ENCODE measurements around the gene AGFG2.
"Not testable (repeated sequence)": the region's sequence is repeated elsewhere in the genome, so short reads cannot be mapped to it uniquely, and the experiment has no call there.

AGFG2 gene

DNA sequence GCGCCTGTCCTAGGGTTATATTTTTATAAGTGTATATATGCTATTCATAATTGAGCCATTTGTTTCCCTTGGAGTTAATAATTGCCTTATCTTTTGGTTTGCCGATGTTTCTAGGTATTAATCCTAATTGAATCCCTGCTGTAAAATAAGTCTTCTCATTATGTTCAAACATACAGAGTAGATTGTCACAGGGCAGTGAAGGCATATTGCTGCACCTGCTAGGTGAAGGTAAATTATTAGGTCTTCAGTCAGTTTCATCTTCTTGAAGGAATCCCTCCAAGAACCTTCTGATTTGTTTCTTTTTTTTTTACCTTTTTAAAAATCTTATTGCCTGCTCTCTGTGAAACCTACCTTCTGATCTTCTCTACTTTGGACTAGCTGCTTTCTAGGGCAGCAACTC lies 17.9 kb upstream of the AGFG2 start:
- no peak for DNase-seq

DNA sequence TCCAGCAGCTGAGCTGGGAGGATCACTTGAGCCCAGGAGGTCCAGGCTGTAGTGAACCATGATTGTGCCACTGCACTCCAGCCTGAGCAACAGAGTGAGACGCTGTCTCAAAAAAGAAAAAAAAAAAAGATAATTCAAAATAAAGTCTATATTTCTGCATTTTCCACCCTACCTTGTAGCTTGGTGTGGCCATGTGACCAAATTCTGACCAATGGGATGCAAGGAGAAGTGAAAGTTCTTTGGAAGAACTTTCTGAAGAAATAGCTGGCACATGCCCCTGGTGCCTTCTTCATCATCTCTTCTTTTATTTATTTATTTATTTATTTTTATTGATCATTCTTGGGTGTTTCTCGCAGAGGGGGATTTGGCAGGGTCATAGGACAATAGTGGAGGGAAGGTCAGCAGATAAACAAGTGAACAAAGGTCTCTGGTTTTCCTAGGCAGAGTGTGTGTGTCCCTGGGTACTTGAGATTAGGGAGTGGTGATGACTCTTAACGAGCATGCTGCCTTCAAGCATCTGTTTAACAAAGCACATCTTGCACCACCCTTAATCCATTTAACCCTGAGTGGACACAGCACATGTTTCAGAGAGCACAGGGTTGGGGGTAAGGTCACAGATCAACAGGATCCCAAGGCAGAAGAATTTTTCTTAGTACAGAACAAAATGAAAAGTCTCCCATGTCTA lies 17.0 kb upstream of the AGFG2 start:
- not testable (repeated sequence) for DNase-seq

DNA sequence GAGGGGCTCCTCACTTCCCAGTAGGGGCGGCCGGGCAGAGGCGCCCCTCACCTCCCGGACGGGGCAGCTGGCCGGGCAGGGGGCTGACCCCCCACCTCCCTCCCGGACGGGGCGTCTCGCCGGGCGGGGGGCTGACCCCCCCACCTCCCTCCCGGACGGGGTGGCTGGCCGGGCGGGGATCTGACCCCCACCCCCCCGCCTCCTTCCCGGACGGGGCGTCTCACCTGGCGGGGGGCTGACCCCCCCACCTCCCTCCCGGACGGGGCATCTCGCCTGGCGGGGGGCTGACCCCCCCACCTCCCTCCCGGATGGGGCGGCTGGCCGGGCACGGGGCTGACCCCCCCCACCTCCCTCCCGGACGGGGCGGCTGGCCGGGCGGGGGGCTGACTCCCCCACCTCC lies 15.8 kb upstream of the AGFG2 start:
- not testable (repeated sequence) for DNase-seq

DNA sequence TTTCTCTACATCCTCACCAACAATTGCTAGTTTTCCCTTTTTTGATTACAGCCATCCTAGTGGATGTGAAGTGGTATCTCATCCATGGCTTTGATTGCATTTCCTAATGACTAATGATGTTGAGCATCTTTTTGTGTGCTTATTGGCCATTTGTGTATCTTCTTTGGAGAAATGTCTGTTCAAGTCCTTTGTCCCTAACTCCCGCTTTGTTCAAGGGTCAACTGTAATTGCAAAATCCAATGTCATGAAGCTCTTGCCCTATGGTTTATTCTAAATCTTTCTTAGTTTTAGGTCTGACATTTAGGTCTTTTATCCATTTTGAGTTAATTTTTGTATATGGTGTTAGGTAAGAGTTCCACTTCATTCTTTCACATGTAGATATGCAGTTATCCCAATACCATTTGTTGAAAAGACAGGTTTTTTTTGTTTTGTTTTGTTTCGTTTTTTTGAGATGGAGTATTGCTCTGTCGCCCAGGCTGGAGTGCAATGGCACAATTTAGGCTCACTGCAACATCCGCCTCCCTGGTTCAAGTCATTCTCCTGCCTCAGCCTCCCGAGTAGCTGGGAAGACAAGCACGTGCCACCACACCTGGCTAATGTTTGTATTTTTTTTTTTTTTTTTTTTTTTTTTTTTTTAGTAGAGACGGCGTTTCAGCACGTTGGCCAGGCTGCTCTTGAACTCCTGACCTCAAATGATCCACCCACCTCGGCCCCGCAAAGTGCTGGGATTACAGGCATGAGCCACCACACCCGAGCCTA lies 10.7 kb upstream of the AGFG2 start:
- not testable (repeated sequence) for DNase-seq

DNA sequence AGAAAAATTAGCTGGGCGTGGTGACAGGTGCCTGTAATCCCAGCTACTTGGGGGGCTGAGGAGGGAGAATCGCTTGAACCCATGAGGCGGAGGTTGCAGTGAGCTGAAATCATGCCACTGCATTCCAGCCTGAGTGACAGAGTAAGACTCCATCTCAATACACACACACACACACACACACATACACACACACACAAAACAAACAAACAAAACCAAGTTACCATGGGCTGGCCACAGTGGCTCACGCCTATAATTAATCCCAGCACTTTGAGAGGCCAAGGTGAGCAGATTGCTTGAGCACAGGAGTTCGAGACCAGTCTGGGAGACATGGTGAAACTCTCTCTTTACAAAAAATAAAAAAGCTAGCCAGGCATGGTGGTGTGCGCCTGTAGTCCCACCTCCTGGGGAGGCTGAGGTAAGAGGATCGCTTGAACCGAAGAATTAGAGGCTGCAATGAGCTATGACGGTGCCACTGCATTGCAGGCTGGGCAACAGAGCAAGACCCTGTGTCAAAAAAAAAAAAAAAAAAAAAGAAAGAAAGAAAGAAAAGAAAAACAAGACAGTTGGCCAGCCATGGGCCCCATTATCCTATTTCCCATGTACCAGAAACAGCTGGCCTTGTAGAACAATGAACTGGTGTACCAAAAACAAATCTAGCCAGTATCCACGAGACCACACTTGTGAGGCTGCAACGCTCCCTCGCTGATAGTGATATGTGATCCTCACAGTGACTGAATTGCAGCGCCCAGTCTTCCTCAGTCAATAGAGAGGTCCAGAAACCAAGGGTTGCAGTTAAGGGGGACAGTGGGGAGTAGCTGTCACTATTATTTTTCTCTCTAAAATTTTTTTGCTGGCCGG lies 6.6 kb upstream of the AGFG2 start:
- DNase-seq: no peak

DNA sequence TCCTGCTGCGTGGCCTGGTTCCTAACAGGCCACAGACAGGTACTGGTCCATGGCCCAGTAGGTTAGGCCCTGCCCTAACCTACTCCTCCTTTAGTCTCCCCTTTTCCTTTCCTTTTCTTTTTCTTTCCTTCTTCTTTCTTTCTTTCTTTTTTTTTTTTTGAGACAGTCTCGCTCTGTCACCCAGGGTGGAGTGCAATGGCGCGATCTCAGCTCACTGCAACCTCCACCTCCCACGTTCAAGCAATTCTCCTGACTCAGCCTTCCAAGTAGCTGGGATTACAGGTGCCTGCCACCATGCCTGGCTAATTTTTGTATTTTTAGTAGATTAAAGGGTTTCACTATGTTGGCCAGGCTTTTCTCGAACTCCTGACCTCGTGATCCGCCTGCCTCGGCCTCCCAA lies 3.0 kb upstream of the AGFG2 start:
- not testable (repeated sequence) for DNase-seq

DNA sequence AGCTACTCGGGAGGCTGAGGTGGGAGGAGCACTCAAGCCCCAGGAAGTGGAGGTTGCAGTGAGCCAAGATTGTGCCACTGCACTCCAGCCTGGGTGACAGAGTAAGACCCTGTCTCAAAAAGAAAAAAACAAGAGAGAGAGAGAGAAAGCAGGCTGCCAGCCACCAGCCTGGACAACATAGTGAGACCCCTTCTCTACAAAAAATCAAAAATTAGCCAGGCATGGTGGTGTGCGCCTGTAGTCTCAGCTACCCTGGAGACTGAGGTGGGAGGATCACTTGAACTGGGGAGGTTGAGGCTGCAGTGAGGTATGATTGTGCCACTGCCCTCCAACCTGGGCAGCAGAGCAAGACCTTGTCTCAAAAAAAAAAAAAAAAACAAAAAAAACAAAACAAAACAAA lies 2.3 kb upstream of the AGFG2 start:
- DNase-seq: not testable (repeated sequence)

DNA sequence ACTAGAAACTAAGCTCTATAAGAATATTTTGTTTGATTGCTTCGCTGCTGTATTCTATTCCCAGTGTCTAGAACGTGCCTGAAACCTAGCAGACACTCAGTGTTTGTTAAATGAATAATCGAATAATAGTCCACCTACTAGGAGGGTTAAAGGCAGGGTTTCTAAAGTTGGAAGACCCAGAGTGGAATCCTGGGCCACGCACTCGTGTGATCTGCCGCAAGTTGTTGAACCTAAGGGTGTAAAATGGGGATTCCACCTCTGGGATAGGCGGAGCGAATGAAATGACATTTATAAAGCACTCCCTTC lies 702 bp upstream of the AGFG2 start:
- no peak for DNase-seq

DNA sequence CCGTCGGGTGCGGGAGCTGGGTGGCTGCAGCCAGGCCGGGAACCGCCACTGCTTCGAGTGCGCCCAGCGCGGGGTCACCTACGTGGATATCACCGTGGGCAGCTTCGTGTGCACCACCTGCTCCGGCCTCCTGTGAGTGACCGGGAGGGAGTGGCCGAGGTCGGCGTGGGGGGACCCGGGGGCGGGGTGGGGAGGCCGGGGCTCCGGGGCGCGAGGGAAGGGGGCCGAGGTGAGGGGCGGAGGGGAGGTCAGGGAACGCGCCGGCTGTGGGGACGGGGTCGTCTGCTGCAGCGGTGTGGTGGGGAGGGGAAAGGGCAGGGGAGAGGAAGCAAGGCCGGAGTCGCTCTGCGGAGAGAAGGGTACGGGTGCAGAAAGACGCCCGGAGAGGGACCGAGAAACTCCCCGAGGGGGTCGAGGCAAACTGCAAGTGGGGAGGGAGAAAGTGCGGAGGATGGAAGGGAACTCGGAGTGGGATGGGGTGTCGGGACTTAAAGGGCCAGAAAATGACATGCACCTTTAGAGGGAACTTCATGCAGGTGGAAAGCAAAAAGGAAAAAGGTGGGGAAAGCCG lies 518 bp downstream of the AGFG2 start:
- DNase-seq: no peak

DNA sequence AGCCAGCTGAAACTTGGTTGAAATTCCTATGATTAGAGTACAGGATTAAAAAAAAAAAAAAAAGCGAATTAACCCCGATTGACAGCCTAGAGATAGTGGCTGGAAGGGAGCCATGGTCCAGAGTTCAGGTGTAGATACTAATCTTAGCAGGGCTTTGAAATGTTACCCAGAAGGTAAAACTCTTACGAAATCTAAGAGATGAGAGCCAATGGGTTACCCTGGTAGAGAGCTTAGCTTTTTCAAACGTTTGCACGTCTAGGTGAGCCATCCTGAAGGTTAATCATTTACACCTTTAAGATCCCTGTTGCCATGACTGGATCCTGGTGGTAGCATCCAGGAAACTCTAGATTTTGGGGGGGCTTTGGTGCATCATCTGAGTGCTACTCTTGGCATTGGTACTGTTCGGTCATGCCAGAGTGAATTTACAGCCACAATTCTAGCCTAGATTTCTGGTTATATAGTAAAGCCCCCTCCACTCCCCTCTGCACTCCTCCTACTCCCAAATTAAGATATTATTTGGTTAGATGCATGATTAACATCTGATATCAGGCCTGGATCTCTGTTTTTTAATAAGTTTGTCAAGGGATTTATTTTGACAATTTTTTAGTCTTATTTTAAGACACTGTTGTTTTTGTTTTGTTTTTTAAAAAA lies 1.2 kb downstream of the AGFG2 start:
- DNase-seq: no peak

DNA sequence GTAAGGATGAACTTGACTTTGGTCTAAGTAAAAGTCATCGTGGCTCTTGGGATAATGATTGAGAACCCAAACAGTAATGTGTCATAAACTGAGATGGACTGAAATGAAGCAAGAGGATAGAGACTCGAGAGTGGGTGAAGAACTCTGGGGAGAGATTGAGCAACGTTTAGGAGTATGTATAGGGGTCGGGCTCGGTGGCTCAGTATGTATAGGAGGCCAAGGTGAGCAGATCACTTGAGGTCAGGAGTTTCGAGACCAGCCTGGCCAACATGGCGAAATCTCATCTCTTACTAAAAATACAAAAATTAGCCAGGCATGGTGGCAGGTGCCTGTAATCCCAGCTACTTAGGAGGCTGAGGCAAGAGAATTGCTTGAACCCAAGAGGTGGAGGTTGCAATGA lies 2.3 kb downstream of the AGFG2 start:
- not testable (repeated sequence) for DNase-seq

DNA sequence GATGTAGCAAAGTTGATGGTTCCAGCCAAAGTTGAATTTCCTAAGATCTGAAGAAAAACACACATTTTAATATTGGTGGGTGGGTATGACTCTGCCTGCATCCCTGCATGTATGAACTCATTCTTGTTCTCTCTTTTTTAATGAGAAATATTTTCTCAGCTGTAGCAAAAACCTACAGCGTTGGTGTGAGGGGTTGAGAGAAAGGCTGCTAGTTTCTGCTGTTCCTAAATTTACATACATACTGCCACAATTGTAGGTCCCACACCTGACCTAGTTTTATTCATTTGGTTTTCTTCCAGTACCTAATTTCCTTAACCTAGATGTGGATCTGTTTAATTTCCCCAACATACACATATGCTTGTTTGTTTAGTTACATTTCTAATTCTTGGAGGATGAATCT lies 4.6 kb downstream of the AGFG2 start:
- no peak for DNase-seq

DNA sequence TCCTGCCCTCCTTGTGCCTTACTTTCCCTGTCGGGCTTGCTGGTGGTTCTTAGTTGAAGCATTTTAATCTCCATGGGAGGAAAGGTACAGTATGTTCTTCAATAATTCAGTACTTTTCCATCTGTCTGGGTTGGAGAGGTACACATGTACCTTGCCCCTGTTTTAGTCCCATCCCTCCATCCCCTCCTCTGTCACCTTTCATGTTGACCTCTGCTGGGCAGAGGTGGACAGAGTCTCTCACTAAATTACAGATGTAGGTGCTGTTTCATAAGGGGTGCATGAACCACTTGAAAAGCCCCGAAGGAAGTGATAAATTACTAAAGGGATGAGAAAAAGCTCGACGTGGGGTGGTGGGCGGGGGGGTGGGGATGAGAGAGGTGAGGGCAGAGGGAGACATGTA lies 5.4 kb downstream of the AGFG2 start:
- DNase-seq: no peak

DNA sequence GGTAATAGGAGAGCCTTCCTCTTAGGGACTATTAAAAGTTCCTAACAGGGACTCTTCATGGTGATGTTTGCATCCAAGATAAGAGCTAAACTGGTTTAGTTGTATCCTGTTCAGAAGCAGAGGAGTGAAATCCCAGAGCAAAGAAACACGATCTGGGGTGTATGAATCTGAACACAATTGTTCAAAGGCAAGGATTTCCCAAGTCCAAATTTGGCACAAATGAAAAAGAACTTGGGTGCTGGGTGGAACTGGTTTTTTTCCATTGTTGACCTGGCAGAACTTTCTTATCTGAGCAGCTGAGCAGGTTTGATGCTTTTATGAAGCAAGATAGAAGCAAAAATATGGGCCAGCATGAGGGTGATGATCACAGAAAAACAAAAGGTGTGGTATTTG lies 6.0 kb downstream of the AGFG2 start:
- DNase-seq: no peak

DNA sequence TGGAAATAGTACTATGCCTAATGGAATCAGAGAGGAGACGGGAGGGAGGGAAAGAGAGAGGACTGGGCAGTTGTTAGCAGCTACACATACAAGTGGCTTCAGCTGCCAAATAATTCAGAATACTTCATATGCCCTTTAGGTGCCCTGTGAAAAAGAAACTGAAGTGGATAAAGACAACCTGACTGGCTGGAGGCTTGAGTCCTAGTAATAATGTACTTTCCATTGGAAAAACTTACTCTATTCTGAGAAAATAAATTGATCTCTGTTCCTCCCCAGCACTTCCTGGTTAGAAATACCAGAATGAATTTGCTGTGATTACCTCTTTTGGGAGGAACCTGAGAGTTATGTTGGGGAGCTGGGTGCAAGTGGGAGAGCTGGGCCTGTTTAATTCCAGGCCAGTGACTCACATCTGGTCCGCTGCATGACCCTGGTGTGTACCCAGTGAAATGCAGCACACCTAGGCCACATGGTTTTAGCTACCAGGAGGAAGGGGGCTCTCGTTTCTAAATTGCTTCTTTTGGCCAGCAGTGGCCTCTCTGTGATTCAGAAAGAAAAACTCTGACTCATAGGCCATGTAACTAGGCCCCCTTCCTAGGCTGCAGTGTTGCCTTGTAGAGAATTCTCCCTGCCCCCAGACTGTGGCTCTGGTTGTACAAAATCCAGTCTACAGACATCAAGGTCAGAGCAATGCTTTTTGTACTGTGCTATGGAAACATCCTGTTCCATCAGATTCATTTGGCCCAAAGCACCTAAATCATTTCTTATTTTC lies 6.5 kb downstream of the AGFG2 start:
- DNase-seq: no peak

DNA sequence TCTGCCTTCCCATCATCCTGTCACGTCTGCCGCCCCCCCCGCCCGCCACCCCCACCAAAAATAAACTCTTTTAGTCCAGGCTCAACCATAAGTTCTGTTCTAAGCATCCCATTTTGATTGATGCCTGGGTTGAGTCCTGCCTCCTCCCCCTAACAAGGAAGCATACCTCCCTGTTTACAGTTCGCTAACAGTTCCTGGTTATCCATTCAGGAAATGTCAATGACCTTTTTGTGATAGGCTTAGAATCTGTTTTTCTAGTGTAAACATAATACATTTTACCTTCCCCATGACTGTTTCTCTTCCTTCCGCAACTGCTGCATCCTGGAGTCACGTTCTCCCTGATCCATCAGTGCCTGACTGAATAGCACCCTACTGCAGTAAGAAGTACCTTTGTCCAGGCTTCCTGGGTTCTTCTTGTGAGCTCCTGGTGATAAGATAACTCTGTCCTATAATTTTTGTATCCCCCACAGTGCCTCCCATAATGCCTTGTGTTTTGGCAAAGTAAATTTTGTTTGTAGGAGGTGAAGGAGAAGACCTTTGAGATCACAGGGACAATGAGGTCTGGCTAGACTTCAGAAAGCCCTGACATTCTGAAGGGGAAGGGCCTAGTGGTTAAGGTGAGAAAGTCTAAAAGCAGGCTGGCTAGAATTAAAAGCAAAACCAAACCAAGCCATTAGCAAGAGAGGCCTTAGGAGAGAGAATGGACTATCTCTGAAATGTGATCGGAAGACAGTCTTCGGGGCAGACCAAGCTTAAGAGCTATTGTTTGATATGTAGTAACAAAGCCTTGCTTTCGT lies 7.3 kb downstream of the AGFG2 start:
- no peak for DNase-seq

DNA sequence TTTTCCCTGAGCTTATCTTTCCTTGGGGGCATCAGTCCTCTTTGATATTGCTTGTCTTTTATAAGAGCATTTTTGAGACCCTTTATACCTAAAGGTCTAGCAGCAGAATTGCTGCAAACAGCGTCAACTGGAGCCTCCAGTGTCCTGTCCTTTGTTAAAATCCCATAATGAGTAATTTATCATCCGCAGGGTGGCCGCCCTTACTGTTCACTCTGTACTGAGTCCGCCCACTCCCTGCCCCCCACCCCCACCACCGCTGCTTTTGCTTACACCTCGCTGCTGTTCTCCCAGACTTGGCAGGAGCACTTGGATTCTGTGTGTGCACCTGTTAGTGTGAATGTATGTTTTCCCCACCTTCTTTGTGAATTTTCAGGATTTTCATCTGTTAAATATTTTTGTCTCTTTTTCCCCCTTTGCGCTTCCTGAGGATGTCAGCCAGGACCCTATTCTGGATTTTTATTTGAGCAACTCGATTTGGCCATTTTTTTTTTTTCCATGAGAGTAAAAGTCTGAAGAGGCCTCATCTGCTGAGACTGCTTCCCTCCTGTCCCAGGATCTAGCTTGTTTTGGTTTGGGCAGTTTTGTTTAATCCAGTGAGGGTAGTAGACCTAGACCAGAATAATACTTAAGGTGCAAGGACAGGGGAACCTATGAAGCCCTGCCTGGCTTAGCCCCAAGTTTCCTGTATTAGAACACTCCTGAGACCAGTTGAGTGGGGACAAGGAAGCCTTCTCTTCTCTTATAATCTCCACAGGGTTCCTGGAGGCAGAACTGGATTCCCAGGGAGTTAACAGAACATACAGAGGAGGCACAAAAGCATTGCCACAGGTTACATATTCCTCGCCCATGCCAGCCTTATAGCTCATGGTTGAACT lies 8.2 kb downstream of the AGFG2 start:
- DNase-seq: no peak

DNA sequence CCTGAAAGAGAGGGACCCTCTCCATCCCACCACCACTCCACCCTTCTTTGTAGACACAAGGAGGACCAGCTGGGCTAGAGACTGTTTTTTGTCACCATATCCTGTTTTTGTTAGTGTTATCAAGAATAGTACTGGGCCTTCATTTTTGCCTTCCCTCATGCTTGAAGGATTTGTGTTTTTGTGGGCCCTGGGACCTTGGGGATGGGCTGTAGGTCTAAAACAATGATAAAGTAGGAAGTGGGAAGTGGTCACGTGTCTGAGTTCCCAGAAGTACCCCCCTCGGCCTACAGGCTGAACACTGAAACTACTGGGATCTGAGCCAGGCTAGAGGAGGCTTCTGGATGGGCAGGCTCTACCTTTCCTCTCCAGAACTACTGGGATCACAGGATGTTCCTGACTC lies 8.9 kb downstream of the AGFG2 start:
- DNase-seq: no peak

DNA sequence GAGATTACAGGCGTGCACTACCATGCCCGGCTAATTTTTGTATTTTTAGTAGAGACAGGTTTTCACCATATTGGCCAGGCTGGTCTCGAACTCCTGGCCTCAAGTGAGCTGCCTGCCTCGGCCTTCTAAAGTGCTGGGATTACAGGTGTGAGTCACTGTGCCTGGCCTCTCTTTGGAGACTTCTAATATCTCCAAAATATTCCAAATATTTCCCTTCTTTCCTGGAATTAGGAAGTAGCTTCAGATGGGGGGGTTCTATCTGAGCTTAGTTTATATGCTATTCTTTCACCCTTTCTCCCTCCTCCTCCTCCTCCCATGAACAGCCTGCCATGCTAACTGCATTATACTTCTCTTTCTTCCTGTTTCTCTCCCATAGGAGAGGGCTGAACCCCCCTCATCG lies 9.4 kb downstream of the AGFG2 start:
- DNase-seq: not testable (repeated sequence)

DNA sequence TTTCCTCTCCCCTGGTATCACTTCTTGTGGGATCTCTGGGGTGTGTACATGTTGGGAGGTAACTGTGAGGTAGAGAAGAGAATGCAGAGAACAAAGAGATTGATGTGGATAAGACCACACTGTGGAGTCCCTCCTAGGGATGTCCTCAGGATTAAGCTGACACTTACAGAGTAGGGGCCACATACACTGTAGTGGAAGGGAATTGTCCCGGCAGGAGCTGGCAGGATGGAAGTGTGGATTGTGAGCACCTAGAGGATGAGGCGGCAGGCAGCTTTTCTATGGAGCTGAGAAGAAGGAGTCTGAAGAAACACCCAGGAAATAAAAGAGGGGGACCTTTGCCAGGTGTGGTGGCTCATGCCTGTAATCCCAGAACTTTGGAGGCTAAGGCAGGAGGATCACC lies 13.5 kb downstream of the AGFG2 start:
- no peak for DNase-seq
